HG03135 (cell line): ENCODE data around the gene OPN1MW2.
"Not testable (repeated sequence)": the region's sequence is repeated elsewhere in the genome, so short reads cannot be mapped to it uniquely, and the experiment has no call there.

Experiments used
- ATAC-seq: cut with Tn5 transposase; IDR thresholded peaks from one replicate; pipeline ENCODE4 v1.9.1; 2021; ENCODE audit warnings: mild to moderate bottlenecking, moderate library complexity; ENCODE audit not compliant: unreplicated experiment

The OPN1MW2 gene

GRCh38 chrX:154263072-154263471 lies 43.5 kb downstream of the OPN1MW2 start:
- not testable (repeated sequence) for ATAC-seq

- ATAC-seq: not testable (repeated sequence)
These were observed 49.7 kb downstream of the OPN1MW2 start for GRCh38 chrX:154269245-154269644.
